DOHH2 (cell line): ENCODE measurements around the gene TNS4.

Experiments used
- EZH2phosphoT487 ChIP-seq: fragments of 200-600 bp; sonication (generic); IDR thresholded peaks from 2 replicates; pipeline ENCODE4 v1.6.1; 2017; ENCODE audit warnings: borderline replicate concordance, mild to moderate bottlenecking, antibody characterized with exemption, low read length, moderate library complexity, mixed read lengths
- TF ChIP-seq, protein P1 (sequence below): fragments of 200-600 bp; sonication (generic); IDR thresholded peaks from one replicate; pipeline ENCODE4 v1.5.1; 2014; ENCODE audit warnings: antibody characterized with exemption, mild to moderate bottlenecking, low read depth, low read length; ENCODE audit not compliant: poor library complexity, severe bottlenecking

DNA sequence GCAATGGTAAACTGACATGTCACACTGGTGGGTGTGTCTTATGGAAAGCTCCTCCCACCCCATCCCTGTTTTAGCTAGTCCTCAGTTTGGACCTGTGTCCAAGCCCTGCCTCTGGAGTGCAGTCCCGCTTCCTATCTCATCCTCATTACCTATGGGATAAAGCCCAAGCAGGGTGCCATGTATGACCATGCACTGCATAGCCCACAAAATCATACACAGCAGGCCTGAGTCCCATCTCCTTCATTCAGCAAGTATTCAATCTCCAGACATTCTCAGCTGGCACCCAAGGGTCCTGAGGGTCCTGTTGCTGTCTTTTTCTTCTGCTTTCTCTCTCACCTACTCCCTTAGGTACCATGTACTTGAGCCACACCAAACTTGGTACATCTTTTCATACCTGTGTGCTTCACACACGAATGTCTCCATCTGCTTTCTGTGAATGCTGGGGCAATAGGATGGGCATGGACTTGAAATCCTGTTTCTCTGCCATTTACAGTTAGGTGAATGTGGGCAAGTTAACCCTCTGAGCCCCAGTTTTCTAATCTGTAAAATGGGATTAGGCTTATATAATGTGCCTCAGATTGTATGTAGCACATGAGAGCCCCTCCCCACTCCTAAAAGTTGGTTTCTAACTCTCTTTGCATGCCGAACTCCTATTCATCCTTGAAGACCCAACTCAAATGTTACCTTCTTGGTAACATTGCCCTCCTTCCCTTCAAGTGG, 28.5 kb downstream of the TNS4 start:
- TF ChIP-seq, protein P1, sequence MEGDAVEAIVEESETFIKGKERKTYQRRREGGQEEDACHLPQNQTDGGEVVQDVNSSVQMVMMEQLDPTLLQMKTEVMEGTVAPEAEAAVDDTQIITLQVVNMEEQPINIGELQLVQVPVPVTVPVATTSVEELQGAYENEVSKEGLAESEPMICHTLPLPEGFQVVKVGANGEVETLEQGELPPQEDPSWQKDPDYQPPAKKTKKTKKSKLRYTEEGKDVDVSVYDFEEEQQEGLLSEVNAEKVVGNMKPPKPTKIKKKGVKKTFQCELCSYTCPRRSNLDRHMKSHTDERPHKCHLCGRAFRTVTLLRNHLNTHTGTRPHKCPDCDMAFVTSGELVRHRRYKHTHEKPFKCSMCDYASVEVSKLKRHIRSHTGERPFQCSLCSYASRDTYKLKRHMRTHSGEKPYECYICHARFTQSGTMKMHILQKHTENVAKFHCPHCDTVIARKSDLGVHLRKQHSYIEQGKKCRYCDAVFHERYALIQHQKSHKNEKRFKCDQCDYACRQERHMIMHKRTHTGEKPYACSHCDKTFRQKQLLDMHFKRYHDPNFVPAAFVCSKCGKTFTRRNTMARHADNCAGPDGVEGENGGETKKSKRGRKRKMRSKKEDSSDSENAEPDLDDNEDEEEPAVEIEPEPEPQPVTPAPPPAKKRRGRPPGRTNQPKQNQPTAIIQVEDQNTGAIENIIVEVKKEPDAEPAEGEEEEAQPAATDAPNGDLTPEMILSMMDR, result no peak
- TF ChIP-seq EZH2phosphoT487, result no peak
